Spleen (tissue), 11 donors: ENCODE results near the gene TP73. TPM values are rescaled to one million over a fixed set of nuclear protein-coding genes. Genes with fewer than 3 reads are reported as not detected.

ENCODE experiments used
- DNase-seq: peaks from one replicate; pipeline ENCODE4 v3.0.0-alpha.2; 2020
- H3K27ac ChIP-seq, 8 donors: fragments of 200-600 bp; sonication (generic) in 7 of 8; 1 replicate in 4 of 8; 2 replicates in 4 of 8; pipeline versions ENCODE4 v1.5.0 to v1.8.0; 2016 to 2021; ENCODE audit warnings: inconsistent platforms in 4 of 8, mild to moderate bottlenecking in 4 of 8, moderate library complexity in 1 of 8
- H3K27me3 ChIP-seq, 7 donors: fragments of 200-600 bp; sonication (generic) in 6 of 7; replicated peaks in 1 of 7; 1 replicate in 4 of 7; 2 replicates in 3 of 7; pipeline versions ENCODE4 v1.5.0 to v1.8.0; 2016 to 2021; ENCODE audit warnings: inconsistent platforms in 3 of 7, mild to moderate bottlenecking in 1 of 7
- H3K36me3 ChIP-seq, 6 donors: fragments of 200-600 bp; sonication (generic) in 5 of 6; 1 replicate in 4 of 6; 2 replicates in 2 of 6; pipeline versions ENCODE4 v1.5.0 to v1.8.0; 2016 to 2021; ENCODE audit warnings: inconsistent platforms in 2 of 6
- H3K4me1 ChIP-seq, 6 donors: fragments of 200-600 bp; sonication (generic) in 5 of 6; 1 replicate in 3 of 6; 2 replicates in 3 of 6; pipeline versions ENCODE4 v1.5.0 to v1.8.0; 2016 to 2021; ENCODE audit warnings: inconsistent platforms in 3 of 6
- H3K4me3 ChIP-seq, 8 donors: fragments of 200-600 bp; sonication (generic) in 7 of 8; 1 replicate in 4 of 8; 2 replicates in 4 of 8; pipeline versions ENCODE4 v1.5.0 to v1.8.0; 2016 to 2021; ENCODE audit warnings: inconsistent platforms in 4 of 8, mild to moderate bottlenecking in 4 of 8, moderate library complexity in 2 of 8
- H3K9me3 ChIP-seq, 8 donors: fragments of 200-600 bp; sonication (generic) in 7 of 8; 1 replicate in 4 of 8; 2 replicates in 4 of 8; pipeline versions ENCODE4 v1.5.0 to v1.8.0; 2016 to 2021; ENCODE audit warnings: inconsistent platforms in 4 of 8
- POLR2A ChIP-seq, 3 donors: fragments of 450-650 bp; IDR thresholded peaks; one replicate each; pipeline ENCODE4 v1.5.1; 2017; ENCODE audit warnings: antibody characterized with exemption in 3 of 3, mild to moderate bottlenecking in 1 of 3
- POLR2AphosphoS5 ChIP-seq, 3 donors: sonication (generic); formaldehyde crosslinking; IDR thresholded peaks; one replicate each; pipeline ENCODE4 v1.5.1; 2017; ENCODE audit warnings: antibody characterized with exemption in 3 of 3
- WGBS, 5 donors: extraction: QIAGEN DNeasy Blood & Tissue Kit in 3 of 5; methylation state at CpG; one replicate each; pipeline versions ENCODE4 v1.1.5 to v1.1.7; 2013 to 2018; 5-methylcytosine and 5-hydroxymethylcytosine counted together
- intact Hi-C: fragments of 100-400 bp; cut with DNase I; formaldehyde crosslinking; loops from one replicate; pipeline ENCODE4 v1.15.0; 2023; ENCODE audit warnings: low total_unique reads
- polyA plus RNA-seq, 3 donors: library from polyadenylated mRNA; stranded (reverse); fragments of 200-250 nt; gene quantifications; one replicate each; pipeline ENCODE4 v1.2.1, GENCODE V29; 2013
- total RNA-seq, 7 donors: library from RNA; depleted of rRNA in 3 of 7; stranded (reverse); fragments of >200 nt in 3 of 7; fragmentation: NEBNext Ultra II Directional in 4 of 7; extraction: Animal tissue kit (Norgen Biotek cat#: 25700) in 4 of 7; gene quantifications; one replicate each; pipeline versions ENCODE4 v1.1.0 to v1.2.1, GENCODE V29; 2016 to 2021
- TF ChIP-seq, protein P1 (sequence below), 11 experiments: fragments of 200-600 bp in 7 of 11; fragments of 450-650 bp in 4 of 11; sonication (generic) in 4 of 11; IDR thresholded peaks in 8 of 11; conservative IDR thresholded peaks in 3 of 11; 1 replicate in 7 of 11; 2 replicates in 4 of 11; pipeline versions ENCODE4 v1.4.0 to v1.8.0; 2016 to 2021; ENCODE audit warnings: antibody characterized with exemption in 11 of 11, inconsistent platforms in 4 of 11, mild to moderate bottlenecking in 1 of 11
- donor health status: healthy with polysubstance abuse.
- donor health status: DM: no; HTN: no; CAD: no; lungs with moderate emphysema.
- donor health status: DM: no; HTN: no; CAD: no.
- donor health status: Bipolar disorder and iron deficiency.
- donor health status: healthy.
- donor health status: DM: no; HTN: no; CAD: no.
- donor health status: DM: yes; HTN: yes; CAD: no.

Gene TP73
- total and polyA plus RNA-seq, 10 donors: 0.11 to 4.3 (median 0.96) TPM

DNA sequence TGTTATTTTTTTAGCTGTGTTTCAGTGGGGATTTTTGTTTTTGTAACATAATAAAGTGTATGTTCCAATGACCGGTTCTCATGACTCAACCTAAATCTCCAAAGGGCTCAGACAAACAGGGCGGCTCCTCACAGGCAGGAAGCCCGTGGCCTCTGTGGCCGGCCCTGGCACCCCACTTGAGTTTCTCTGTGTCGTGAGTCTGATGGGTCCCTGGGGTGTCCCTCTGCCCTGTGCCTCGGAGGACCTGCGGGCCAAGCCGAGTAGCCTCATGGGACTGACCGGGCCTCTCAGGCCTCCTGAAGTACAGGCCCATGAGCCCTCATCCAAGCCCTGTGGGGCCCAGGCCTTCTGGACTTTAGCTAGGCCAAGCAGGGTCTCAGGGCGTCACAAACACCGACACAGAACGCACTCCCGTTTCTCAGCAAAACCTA lies 83.8 kb downstream of the TP73 start:
- intact Hi-C loops: no loop called here
- Histone ChIP-seq H3K9me3 (no peaks in the 10 kb centered on the region), H3K4me3 (no peak overlapping the region), H3K36me3 (peaks cover 0 to 71% (median 38%) of the 10 kb centered on the region in 6 donors), H3K4me1 (peaks cover 0 to 5% (median 0%) of the 10 kb centered on the region in 6 donors), H3K27ac (no peak overlapping the region), H3K27me3 (peaks cover 0 to 22% (median 0%) of the 10 kb centered on the region in 7 donors)
- no peak for DNase-seq
- 83 to 93% (median 89%) methylated on average over 13 of the region's 13 CpGs for whole genome bisulfite sequencing, 5 donors
- TF ChIP-seq POLR2AphosphoS5 (IDR thresholded peaks at IDR 0.05) (no peak), POLR2A (IDR thresholded peaks at IDR 0.05) (no peak)
- TF ChIP-seq, protein P1, sequence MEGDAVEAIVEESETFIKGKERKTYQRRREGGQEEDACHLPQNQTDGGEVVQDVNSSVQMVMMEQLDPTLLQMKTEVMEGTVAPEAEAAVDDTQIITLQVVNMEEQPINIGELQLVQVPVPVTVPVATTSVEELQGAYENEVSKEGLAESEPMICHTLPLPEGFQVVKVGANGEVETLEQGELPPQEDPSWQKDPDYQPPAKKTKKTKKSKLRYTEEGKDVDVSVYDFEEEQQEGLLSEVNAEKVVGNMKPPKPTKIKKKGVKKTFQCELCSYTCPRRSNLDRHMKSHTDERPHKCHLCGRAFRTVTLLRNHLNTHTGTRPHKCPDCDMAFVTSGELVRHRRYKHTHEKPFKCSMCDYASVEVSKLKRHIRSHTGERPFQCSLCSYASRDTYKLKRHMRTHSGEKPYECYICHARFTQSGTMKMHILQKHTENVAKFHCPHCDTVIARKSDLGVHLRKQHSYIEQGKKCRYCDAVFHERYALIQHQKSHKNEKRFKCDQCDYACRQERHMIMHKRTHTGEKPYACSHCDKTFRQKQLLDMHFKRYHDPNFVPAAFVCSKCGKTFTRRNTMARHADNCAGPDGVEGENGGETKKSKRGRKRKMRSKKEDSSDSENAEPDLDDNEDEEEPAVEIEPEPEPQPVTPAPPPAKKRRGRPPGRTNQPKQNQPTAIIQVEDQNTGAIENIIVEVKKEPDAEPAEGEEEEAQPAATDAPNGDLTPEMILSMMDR (IDR thresholded peaks at IDR 0.05 in 8 of 11, conservative IDR thresholded peaks at IDR 0.05 in 3 of 11): no peak

DNA sequence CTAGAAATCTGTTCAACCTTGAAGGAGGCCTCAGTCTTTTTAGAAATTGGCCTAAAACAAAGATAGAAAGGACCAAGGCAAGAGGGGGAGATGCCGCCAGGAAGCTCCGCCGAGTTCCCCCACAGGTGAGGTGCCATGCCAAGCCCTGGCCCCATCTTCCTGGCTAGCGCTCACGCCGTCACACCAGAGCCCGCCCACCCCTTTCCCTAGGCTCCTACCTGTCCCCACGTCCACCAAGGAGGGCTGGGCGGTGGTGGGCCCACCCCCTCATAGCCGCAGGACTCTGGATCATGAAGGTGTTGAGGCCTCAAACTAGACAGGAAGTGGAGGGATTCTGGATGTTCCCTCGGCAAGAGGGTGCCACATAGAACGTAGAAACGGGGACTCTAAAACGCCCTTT lies 84.4 kb downstream of the TP73 start:
- TF ChIP-seq, protein P1 (IDR thresholded peaks at IDR 0.05 in 8 of 11, conservative IDR thresholded peaks at IDR 0.05 in 3 of 11): no peak
- TF ChIP-seq POLR2A (IDR thresholded peaks at IDR 0.05) (no peak), POLR2AphosphoS5 (IDR thresholded peaks at IDR 0.05) (no peak)
- DNase-seq: peak; percentile 67
- no peaks in the 10 kb centered on the region for H3K9me3 ChIP-seq
- no peak overlapping the region for H3K27ac ChIP-seq
- 85 to 93% (median 91%) methylated on average over 14 of the region's 14 CpGs for WGBS, 5 donors
- intact Hi-C loops: no loop called here
- peaks cover 0 to 16% (median 0%) of the 10 kb centered on the region in 7 donors for H3K27me3 ChIP-seq
- no peak overlapping the region for H3K4me3 ChIP-seq
- H3K4me1 ChIP-seq: peaks cover 0 to 5% (median 0%) of the 10 kb centered on the region in 6 donors
- H3K36me3 ChIP-seq: peaks cover 0 to 77% (median 41%) of the 10 kb centered on the region in 6 donors

GRCh38 chr1:3738943-3739342 lies 86.6 kb downstream of the TP73 start:
- 89 to 96% (median 94%) methylated on average over 12 of the region's 12 CpGs for WGBS, 5 donors
- H3K36me3 ChIP-seq: peaks cover 0 to 99% (median 56%) of the 10 kb centered on the region in 6 donors
- H3K27ac ChIP-seq: no peak overlapping the region
- intact Hi-C loops: no loop called here
- no peaks in the 10 kb centered on the region for H3K9me3 ChIP-seq
- TF ChIP-seq, protein P1 (IDR thresholded peaks at IDR 0.05 in 8 of 11, conservative IDR thresholded peaks at IDR 0.05 in 3 of 11): no peak
- H3K27me3 ChIP-seq: no peaks in the 10 kb centered on the region
- peak; percentile 66 for DNase-seq
- no peak overlapping the region for H3K4me3 ChIP-seq
- H3K4me1 ChIP-seq: peaks cover 0 to 13% (median 0%) of the 10 kb centered on the region in 6 donors

- WGBS, 5 donors: 88 to 94% (median 91%) methylated on average over 9 of the region's 9 CpGs
- TF ChIP-seq, protein P1 (IDR thresholded peaks at IDR 0.05 in 8 of 11, conservative IDR thresholded peaks at IDR 0.05 in 3 of 11): no peak
- TF ChIP-seq POLR2A (IDR thresholded peaks at IDR 0.05): no peak
- TF ChIP-seq POLR2AphosphoS5 (IDR thresholded peaks at IDR 0.05): no peak
- Histone ChIP-seq H3K9me3 (no peaks in the 10 kb centered on the region), H3K27ac (no peak overlapping the region), H3K36me3 (peaks cover 0 to 98% (median 55%) of the 10 kb centered on the region in 6 donors), H3K4me3 (no peak overlapping the region), H3K27me3 (no peaks in the 10 kb centered on the region), H3K4me1 (peaks cover 0 to 24% (median 4%) of the 10 kb centered on the region in 6 donors)
- no peak for DNase-seq
- intact Hi-C loops: no loop called here
Measured at GRCh38 chr1:3740042-3740441, 87.7 kb downstream of the TP73 start.
